Fibroblast of the aortic adventitia (primary cell): ENCODE measurements around the gene ZFP30. TPM values are rescaled to one million over a fixed set of nuclear protein-coding genes. Genes with fewer than 3 reads are reported as not detected.

Source experiments
- DNase-seq: peaks from one replicate; pipeline ENCODE4 v3.0.0-alpha.2; 2010; ENCODE audit warnings: low read depth
- H3K4me3 ChIP-seq: 2 replicates; pipeline ENCODE4 v1.5.1; 2011; ENCODE audit warnings: low read depth, mild to moderate bottlenecking, control low read depth, low read length, moderate library complexity
- CTCF ChIP-seq: IDR thresholded peaks from 2 replicates; pipeline ENCODE4 v1.5.1; 2011; ENCODE audit warnings: mild to moderate bottlenecking, low read length, control low read depth, inconsistent platforms; ENCODE audit not compliant: insufficient read depth
- total RNA-seq: library from RNA; depleted of rRNA; stranded (reverse); fragments of >200 nt; gene quantifications from 2 replicates; pipeline ENCODE4 v1.2.3, GENCODE V29; 2012; ENCODE audit warnings: low replicate concordance

Gene ZFP30
- total RNA-seq, 1 donor = 14.8 TPM

- no peak for DNase-seq
- TF ChIP-seq CTCF = no peak
- H3K4me3 ChIP-seq = no peak overlapping the region
These were observed 19.9 kb downstream of the ZFP30 start for GRCh38 chr19:37635076-37636056.

GRCh38 chr19:37594982-37595382 lies 60.3 kb downstream of the ZFP30 start:
- no peak for DNase-seq
- peak overlapping the region; percentile 93 for H3K4me3 ChIP-seq
- TF ChIP-seq CTCF = no peak

- H3K4me3 ChIP-seq = peak within 1 kb of the TSS; percentile 93
- TF ChIP-seq CTCF = no peak
- peak; percentile 92 for DNase-seq
These were observed 60.8 kb downstream of the ZFP30 start, which contains the start of the genes ZNF540 and ZNF571 for GRCh38 chr19:37594304-37594981. Gene ZNF540 (plus strand): TSS chr19:37594876. CDS start chr19:37598448, 3,572 bp downstream. Gene ZNF571 (minus strand): TSS chr19:37594792. CDS start chr19:37586676, 8,116 bp downstream.

DNA sequence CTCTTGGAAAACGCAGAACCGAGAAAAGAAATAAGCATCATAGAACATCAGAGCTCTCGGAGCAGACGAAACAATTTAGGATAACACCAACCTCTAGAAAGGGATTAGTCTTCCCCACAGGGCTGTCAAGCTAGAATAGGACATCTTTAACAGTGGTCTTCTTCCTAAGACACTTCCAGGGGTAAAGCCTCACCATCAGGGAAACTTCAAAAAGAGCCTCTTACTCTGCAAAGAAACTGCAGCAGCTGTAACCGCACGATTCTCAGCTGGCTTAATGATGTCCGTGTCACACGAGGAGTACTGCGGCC lies 61.3 kb downstream of the ZFP30 start:
- DNase-seq = no peak

GRCh38 chr19:37583340-37583739 lies 71.9 kb downstream of the ZFP30 start:
- DNase-seq = no peak
- H3K4me3 ChIP-seq = no peak overlapping the region
- no peak for TF ChIP-seq CTCF

More for the DNA sequence above, 61.3 kb downstream of the ZFP30 start:
- no peak for TF ChIP-seq CTCF
- H3K4me3 ChIP-seq = peak overlapping the region; percentile 93

DNA sequence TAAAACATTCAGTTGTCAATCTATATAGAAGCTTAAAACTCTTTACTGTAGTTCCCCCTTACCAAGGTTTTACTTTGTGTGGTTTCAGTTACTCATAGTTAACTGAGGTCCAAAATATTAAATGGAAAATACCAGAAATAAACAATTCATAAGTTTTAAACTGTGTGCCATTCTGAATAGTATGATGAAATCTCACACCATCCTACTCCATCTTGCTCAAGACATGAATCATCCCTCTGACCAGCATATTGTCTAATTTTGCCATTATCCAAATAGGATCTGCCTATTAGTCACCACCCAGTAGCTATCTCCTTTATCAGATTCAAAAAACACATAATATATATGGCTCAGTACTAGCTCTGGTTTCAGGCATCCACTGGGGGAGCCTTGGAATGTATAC lies 83.1 kb downstream of the ZFP30 start:
- no peak for DNase-seq
- no peak for TF ChIP-seq CTCF
- H3K4me3 ChIP-seq = no peak overlapping the region
